T-helper 17 cell (primary cell): Measurements from ENCODE around the gene TMEM209. TPM values are rescaled to one million over a fixed set of nuclear protein-coding genes. Genes with fewer than 3 reads are reported as not detected.
A peak's percentile ranks its signal among the peaks of the same experiment; 100 is the strongest.
"Not testable (repeated sequence)": the region's sequence is repeated elsewhere in the genome, so short reads cannot be mapped to it uniquely, and the experiment has no call there.

Source experiments
- ATAC-seq: fragments of 150-1000 bp; cut with Tn5 transposase; 2 replicates; pipeline ENCODE4 v1.10.0; 2021; ENCODE audit warnings: mild to moderate bottlenecking, moderate library complexity
- DNase-seq, 3 donors: peaks; one replicate each; pipeline versions ENCODE4 v3.0.0 to v3.0.0-alpha.2; 2020 to 2021
- H3K9me3 ChIP-seq: one replicate; pipeline ENCODE4 v1.7.0; 2013; ENCODE audit warnings: low read length, mild to moderate bottlenecking; ENCODE audit not compliant: control insufficient read depth, poor library complexity, severe bottlenecking
- H3K27ac Mint-ChIP-seq: one replicate; pipeline ENCODE4 v1.8.0; 2022; ENCODE audit warnings: mild to moderate bottlenecking, moderate library complexity, mixed read lengths
- H3K27me3 Mint-ChIP-seq: one replicate; pipeline ENCODE4 v1.8.0; 2022; ENCODE audit warnings: mixed read lengths
- H3K36me3 Mint-ChIP-seq: one replicate; pipeline ENCODE4 v1.8.0; 2022; ENCODE audit warnings: low read depth, mixed read lengths
- H3K4me1 Mint-ChIP-seq: one replicate; pipeline ENCODE4 v1.8.0; 2022; ENCODE audit warnings: mild to moderate bottlenecking, mixed read lengths
- H3K4me3 Mint-ChIP-seq: one replicate; pipeline ENCODE4 v1.8.0; 2022; ENCODE audit warnings: mild to moderate bottlenecking, moderate library complexity, mixed read lengths
- total RNA-seq, 4 donors: library from RNA in 2 of 4; stranded (reverse) in 2 of 4; gene quantifications; one replicate each; pipeline ENCODE4 v1.2.3 and lab custom pipeline; 2022 to 2026

Gene TMEM209
- total RNA-seq, 2 donors from 2014 or later: 26.0 to 26.3 TPM

GRCh38 chr7:130151591-130152492 lies 53.4 kb downstream of the TMEM209 start:
- peak; percentile 70 for ATAC-seq

GRCh38 chr7:130150587-130150986 lies 54.6 kb downstream of the TMEM209 start:
- H3K27me3 Mint-ChIP-seq: no peaks in the 10 kb centered on the region
- no peak for DNase-seq

More at GRCh38 chr7:130151591-130152492, 53.4 kb downstream of the TMEM209 start:
- no peaks in the 10 kb centered on the region for H3K9me3 ChIP-seq
- no peaks in the 10 kb centered on the region for H3K4me1 Mint-ChIP-seq
- H3K27me3 Mint-ChIP-seq: no peaks in the 10 kb centered on the region
- no peak overlapping the region for H3K27ac Mint-ChIP-seq
- H3K36me3 Mint-ChIP-seq: no peaks in the 10 kb centered on the region
- peak in 1 of 3 donors; percentile 40 for DNase-seq
- no peak overlapping the region for H3K4me3 Mint-ChIP-seq

GRCh38 chr7:130149281-130150139 lies 55.7 kb downstream of the TMEM209 start:
- Mint-ChIP-seq H3K4me1 (no peaks in the 10 kb centered on the region), H3K27me3 (no peaks in the 10 kb centered on the region), H3K27ac (no peak overlapping the region), H3K36me3 (no peaks in the 10 kb centered on the region), H3K4me3 (no peak overlapping the region)
- ATAC-seq (peak; percentile 19), DNase-seq (no peak)
- H3K9me3 ChIP-seq: no peaks in the 10 kb centered on the region

More at GRCh38 chr7:130150587-130150986, 54.6 kb downstream of the TMEM209 start:
- H3K4me1 Mint-ChIP-seq: no peaks in the 10 kb centered on the region
- H3K36me3 Mint-ChIP-seq: no peaks in the 10 kb centered on the region
- H3K27ac Mint-ChIP-seq: no peak overlapping the region
- no peaks in the 10 kb centered on the region for H3K9me3 ChIP-seq
- no peak overlapping the region for H3K4me3 Mint-ChIP-seq
- ATAC-seq: no peak

- Mint-ChIP-seq H3K27ac (no peak overlapping the region), H3K36me3 (no peaks in the 10 kb centered on the region), H3K27me3 (no peaks in the 10 kb centered on the region), H3K4me3 (no peak overlapping the region), H3K4me1 (no peaks in the 10 kb centered on the region)
- H3K9me3 ChIP-seq: no peaks in the 10 kb centered on the region
- no peak for DNase-seq
- no peak for ATAC-seq
Measured at GRCh38 chr7:130148561-130148960, 56.6 kb downstream of the TMEM209 start.

- no peak for ATAC-seq
- Mint-ChIP-seq H3K4me3 (no peak overlapping the region), H3K27me3 (no peaks in the 10 kb centered on the region), H3K36me3 (no peaks in the 10 kb centered on the region), H3K4me1 (no peaks in the 10 kb centered on the region), H3K27ac (no peak overlapping the region)
- no peaks in the 10 kb centered on the region for H3K9me3 ChIP-seq
- DNase-seq: no peak
Measured at GRCh38 chr7:130147710-130148325, 57.4 kb downstream of the TMEM209 start.

- Mint-ChIP-seq H3K4me3 (no peak overlapping the region), H3K27ac (no peak overlapping the region), H3K36me3 (no peaks in the 10 kb centered on the region), H3K4me1 (peaks cover under 1% of the 10 kb centered on the region), H3K27me3 (no peaks in the 10 kb centered on the region)
- no peaks in the 10 kb centered on the region for H3K9me3 ChIP-seq
- DNase-seq: no peak
- ATAC-seq: no peak
Measured at GRCh38 chr7:130146693-130147405, 58.4 kb downstream of the TMEM209 start.

- H3K9me3 ChIP-seq, H3K27ac Mint-ChIP-seq, ATAC-seq, H3K4me1 Mint-ChIP-seq, H3K27me3 Mint-ChIP-seq, H3K4me3 Mint-ChIP-seq, DNase-seq, H3K36me3 Mint-ChIP-seq: not testable (repeated sequence)
Measured at GRCh38 chr7:130146142-130146541, 59.1 kb downstream of the TMEM209 start.

GRCh38 chr7:130145424-130146100 lies 59.6 kb downstream of the TMEM209 start:
- DNase-seq (no peak), ATAC-seq (no peak)
- H3K4me3 Mint-ChIP-seq: no peak overlapping the region
- H3K27me3 Mint-ChIP-seq: no peaks in the 10 kb centered on the region
- H3K36me3 Mint-ChIP-seq: no peaks in the 10 kb centered on the region
- peaks cover 8% of the 10 kb centered on the region for H3K4me1 Mint-ChIP-seq
- no peaks in the 10 kb centered on the region for H3K9me3 ChIP-seq
- H3K27ac Mint-ChIP-seq: no peak overlapping the region

- no peaks in the 10 kb centered on the region for H3K9me3 ChIP-seq
- Mint-ChIP-seq H3K27me3 (no peaks in the 10 kb centered on the region), H3K4me3 (no peak overlapping the region), H3K36me3 (no peaks in the 10 kb centered on the region), H3K27ac (no peak overlapping the region), H3K4me1 (peaks cover 9% of the 10 kb centered on the region)
- DNase-seq: no peak
- ATAC-seq: no peak
Measured at GRCh38 chr7:130144312-130145171, 60.7 kb downstream of the TMEM209 start.

- DNase-seq (no peak), ATAC-seq (no peak)
- Mint-ChIP-seq H3K4me3 (no peak overlapping the region), H3K36me3 (no peaks in the 10 kb centered on the region), H3K27me3 (no peaks in the 10 kb centered on the region), H3K4me1 (peaks cover 10% of the 10 kb centered on the region), H3K27ac (no peak overlapping the region)
- H3K9me3 ChIP-seq: no peaks in the 10 kb centered on the region
Measured at GRCh38 chr7:130143986-130144311, 61.3 kb downstream of the TMEM209 start.

- DNase-seq (no peak), ATAC-seq (no peak)
- no peaks in the 10 kb centered on the region for H3K9me3 ChIP-seq
- H3K4me3 Mint-ChIP-seq: no peak overlapping the region
- H3K27ac Mint-ChIP-seq: no peak overlapping the region
- H3K36me3 Mint-ChIP-seq: no peaks in the 10 kb centered on the region
- H3K4me1 Mint-ChIP-seq: peaks cover 10% of the 10 kb centered on the region
- no peaks in the 10 kb centered on the region for H3K27me3 Mint-ChIP-seq
Measured at GRCh38 chr7:130143334-130143732, 61.9 kb downstream of the TMEM209 start.
